Fibroblast of lung (primary cell): Measurements from ENCODE around the gene TTC32. TPM values are rescaled to one million over a fixed set of nuclear protein-coding genes. Genes with fewer than 3 reads are reported as not detected.
A peak's percentile ranks its signal among the peaks of the same experiment; 100 is the strongest.

Experiments used
- DNase-seq, 2 donors: peaks; one replicate each; pipeline versions ENCODE4 v3.0.0 to v3.0.0-alpha.2; 2010; ENCODE audit warnings: low read depth in 2 of 2
- H2AFZ ChIP-seq: 2 replicates; pipeline ENCODE4 v1.5.1; 2012; ENCODE audit warnings: low read length, control low read depth, inconsistent platforms
- H3K27ac ChIP-seq: 2 replicates; pipeline ENCODE4 v1.5.1; 2011; ENCODE audit warnings: low read length, control low read depth; ENCODE audit not compliant: insufficient read depth
- H3K27me3 ChIP-seq: 2 replicates; pipeline ENCODE4 v1.5.1; 2011; ENCODE audit warnings: mild to moderate bottlenecking, low read length; ENCODE audit not compliant: control insufficient read depth, insufficient read depth
- H3K36me3 ChIP-seq: 2 replicates; pipeline ENCODE4 v1.5.1; 2011; ENCODE audit warnings: low read length; ENCODE audit not compliant: control insufficient read depth, insufficient read depth
- H3K4me1 ChIP-seq: 2 replicates; pipeline ENCODE4 v1.5.1; 2011; ENCODE audit warnings: low read length; ENCODE audit not compliant: control insufficient read depth, insufficient read depth; ENCODE audit errors: extremely low read depth
- H3K4me2 ChIP-seq: 2 replicates; pipeline ENCODE4 v1.5.1; 2011; ENCODE audit warnings: low read length, control low read depth; ENCODE audit not compliant: insufficient read depth; ENCODE audit errors: extremely low read depth
- H3K4me3 ChIP-seq, 4 experiments: fragments of 200-600 bp in 1 of 4; sonication (generic) in 1 of 4; replicated peaks in 1 of 4; 2 replicates each; pipeline ENCODE4 v1.5.1; 2011 to 2016; ENCODE audit warnings: low read length in 4 of 4, low read depth in 3 of 4, mild to moderate bottlenecking in 3 of 4, control low read depth in 2 of 4, inconsistent platforms in 1 of 4, mixed read lengths in 1 of 4; ENCODE audit not compliant: insufficient read depth in 1 of 4; ENCODE audit errors: control extremely low read depth in 1 of 4
- H3K79me2 ChIP-seq: 2 replicates; pipeline ENCODE4 v1.5.1; 2012; ENCODE audit warnings: mild to moderate bottlenecking, low read length, inconsistent platforms; ENCODE audit not compliant: control insufficient read depth, insufficient read depth
- H3K9ac ChIP-seq: 2 replicates; pipeline ENCODE4 v1.5.1; 2011; ENCODE audit warnings: mild to moderate bottlenecking, low read length, control low read depth; ENCODE audit not compliant: insufficient read depth
- H3K9me3 ChIP-seq: 2 replicates; pipeline ENCODE4 v1.5.1; 2012; ENCODE audit warnings: low read depth, low read length; ENCODE audit not compliant: control insufficient read depth, insufficient read depth
- H4K20me1 ChIP-seq: 2 replicates; pipeline ENCODE4 v1.5.1; 2011; ENCODE audit warnings: low read length; ENCODE audit not compliant: control insufficient read depth, insufficient read depth; ENCODE audit errors: extremely low read depth
- CTCF ChIP-seq, 2 donors: IDR thresholded peaks in 1 of 2; conservative IDR thresholded peaks in 1 of 2; 1 replicate in 1 of 2; 2 replicates in 1 of 2; pipeline ENCODE4 v1.5.1; 2011 to 2012; ENCODE audit warnings: low read length in 2 of 2, control low read depth in 1 of 2, inconsistent platforms in 1 of 2, low read depth in 1 of 2, mild to moderate bottlenecking in 1 of 2
- EZH2 ChIP-seq: IDR thresholded peaks from 2 replicates; pipeline ENCODE4 v1.5.1; 2012; ENCODE audit warnings: low read length, control low read depth, mild to moderate bottlenecking; ENCODE audit errors: missing control alignments
- polyA plus RNA-seq, 2 donors: library from polyadenylated mRNA; depleted of rRNA in 1 of 2; stranded (reverse) in 1 of 2; unstranded in 1 of 2; fragments of >200 nt; gene quantifications; 2 replicates each; pipeline ENCODE4 v1.2.1, GENCODE V29; 2011 to 2012; ENCODE audit warnings: missing spikeins in 1 of 2
- total RNA-seq: library from RNA; depleted of rRNA; stranded (reverse); fragments of >200 nt; gene quantifications from 2 replicates; pipeline ENCODE4 v1.2.1, GENCODE V29; 2014

TTC32 gene
- total and polyA plus RNA-seq, 2 donors (not counting 1 experiment from before 2014, with no cell fraction given): 4.7 to 5.8 TPM

GRCh38 chr2:19864381-19864780 is 37.4 kb downstream of the TTC32 start:
- no peak for TF ChIP-seq EZH2
- no peak for TF ChIP-seq CTCF (conservative IDR thresholded peaks at IDR 0.05 in 1 of 2, IDR thresholded peaks at IDR 0.05 in 1 of 2; ENCODE audit: low read depth in 1 of 2, low read length in 2 of 2)
- no peaks in the 10 kb centered on the region for H3K79me2 ChIP-seq
- H3K27ac ChIP-seq: no peak overlapping the region
- no peaks in the 10 kb centered on the region for H3K9me3 ChIP-seq
- H3K4me1 ChIP-seq: peaks cover 11% of the 10 kb centered on the region
- H2AFZ ChIP-seq: no peak overlapping the region
- no peaks in the 10 kb centered on the region for H3K27me3 ChIP-seq
- no peaks in the 10 kb centered on the region for H4K20me1 ChIP-seq
- no peak overlapping the region for H3K9ac ChIP-seq
- no peak overlapping the region for H3K4me3 ChIP-seq
- no peak for DNase-seq
- H3K36me3 ChIP-seq: no peaks in the 10 kb centered on the region
- no peak overlapping the region for H3K4me2 ChIP-seq

GRCh38 chr2:19863303-19864041 is 38.3 kb downstream of the TTC32 start:
- Histone ChIP-seq H3K9ac (no peak overlapping the region), H2AFZ (peak overlapping the region; percentile 15), H4K20me1 (no peaks in the 10 kb centered on the region), H3K27ac (no peak overlapping the region), H3K4me1 (peaks cover 12% of the 10 kb centered on the region), H3K4me3 (no peak overlapping the region), H3K9me3 (no peaks in the 10 kb centered on the region), H3K36me3 (no peaks in the 10 kb centered on the region), H3K79me2 (no peaks in the 10 kb centered on the region), H3K4me2 (no peak overlapping the region), H3K27me3 (no peaks in the 10 kb centered on the region)
- TF ChIP-seq EZH2 (no peak), CTCF (conservative IDR thresholded peaks at IDR 0.05 in 1 of 2, IDR thresholded peaks at IDR 0.05 in 1 of 2; ENCODE audit: low read depth in 1 of 2, low read length in 2 of 2) (peak; percentile 76 to 78)
- peak; percentile 44 to 63 for DNase-seq

- no peaks in the 10 kb centered on the region for H3K36me3 ChIP-seq
- H4K20me1 ChIP-seq: no peaks in the 10 kb centered on the region
- no peaks in the 10 kb centered on the region for H3K79me2 ChIP-seq
- peak in 1 of 2 donors; percentile 27 for DNase-seq
- TF ChIP-seq CTCF (conservative IDR thresholded peaks at IDR 0.05 in 1 of 2, IDR thresholded peaks at IDR 0.05 in 1 of 2; ENCODE audit: low read depth in 1 of 2, low read length in 2 of 2) (no peak), EZH2 (no peak)
- no peak overlapping the region for H3K4me2 ChIP-seq
- H3K27me3 ChIP-seq: no peaks in the 10 kb centered on the region
- H3K4me3 ChIP-seq: no peak overlapping the region
- no peak overlapping the region for H2AFZ ChIP-seq
- no peaks in the 10 kb centered on the region for H3K9me3 ChIP-seq
- H3K9ac ChIP-seq: no peak overlapping the region
- H3K27ac ChIP-seq: no peak overlapping the region
- peaks cover 12% of the 10 kb centered on the region for H3K4me1 ChIP-seq
Observed at GRCh38 chr2:19861813-19862212, 40.0 kb downstream of the TTC32 start.
